WTC11 (cell line): Measurements from ENCODE around the gene PVALEF. TPM values are rescaled to one million over a fixed set of nuclear protein-coding genes. Genes with fewer than 3 reads are reported as not detected.

Experiments
- ATAC-seq: fragments of 200-7000 bp; cut with Tn5 transposase; 2 replicates; pipeline ENCODE4 v1.10.0; 2021; ENCODE audit warnings: mild to moderate bottlenecking, moderate library complexity
- CTCF ChIA-PET: fragments of 300-600 bp; sonication (Branson Sonifier 250); formaldehyde crosslinking; loops from one replicate; lab custom pipeline; 2021; ENCODE audit warnings: antibody characterized with exemption; lab: Charles Lee
- POLR2A ChIA-PET: fragments of 350-600 bp; sonication (Branson Sonifier 250); formaldehyde crosslinking; loops from one replicate; lab custom pipeline; 2021; ENCODE audit warnings: antibody characterized with exemption; lab: Charles Lee
- DNase-seq: peaks from one replicate; pipeline ENCODE4 v3.0.0; 2021; ENCODE audit warnings: low spot score
- H3K27ac Mint-ChIP-seq: 2 replicates; pipeline ENCODE4 v1.8.0; 2021; ENCODE audit warnings: mixed read lengths
- H3K27me3 Mint-ChIP-seq: 2 replicates; pipeline ENCODE4 v1.8.0; 2021; ENCODE audit warnings: low read depth, mild to moderate bottlenecking, moderate library complexity, mixed read lengths
- H3K36me3 Mint-ChIP-seq: 2 replicates; pipeline ENCODE4 v1.8.0; 2021; ENCODE audit warnings: mixed read lengths
- H3K4me1 Mint-ChIP-seq: 2 replicates; pipeline ENCODE4 v1.8.0; 2022; ENCODE audit warnings: mixed read lengths
- H3K4me3 Mint-ChIP-seq: 2 replicates; pipeline ENCODE4 v1.8.0; 2021; ENCODE audit warnings: mild to moderate bottlenecking, moderate library complexity, mixed read lengths
- H3K9me3 Mint-ChIP-seq: 2 replicates; pipeline ENCODE4 v1.8.0; 2021; ENCODE audit warnings: mixed read lengths
- ETV6 ChIP-seq: sonication (generic); formaldehyde crosslinking; IDR thresholded peaks from 2 replicates; pipeline ENCODE4 v1.8.1; 2022; ENCODE audit warnings: mild to moderate bottlenecking, missing genetic modification reagents
- FOXK1 ChIP-seq: sonication (generic); formaldehyde crosslinking; IDR thresholded peaks from 2 replicates; pipeline ENCODE4 v1.8.0; 2022; ENCODE audit warnings: mild to moderate bottlenecking, moderate library complexity, missing genetic modification reagents
- GRHL2 ChIP-seq: fragments of 250-450 bp; sonication (Bioruptor Pico); IDR thresholded peaks from 2 replicates; pipeline ENCODE4 v1.8.0; 2022; ENCODE audit warnings: mild to moderate bottlenecking, moderate library complexity; ENCODE audit not compliant: insufficient replicate concordance, severe bottlenecking
- GTF2I ChIP-seq: fragments of 250-450 bp; sonication (Bioruptor Pico); conservative IDR thresholded peaks from 2 replicates; pipeline ENCODE4 v1.4.0; 2021; ENCODE audit warnings: mild to moderate bottlenecking
- HMGA2 ChIP-seq: fragments of 250-450 bp; sonication (Bioruptor Pico); IDR thresholded peaks from 2 replicates; pipeline ENCODE4 v1.4.0; 2021; ENCODE audit warnings: mild to moderate bottlenecking, moderate library complexity
- IRF2 ChIP-seq: sonication (generic); formaldehyde crosslinking; IDR thresholded peaks from 2 replicates; pipeline ENCODE4 v1.8.0; 2022; ENCODE audit warnings: low read depth, missing genetic modification reagents, borderline replicate concordance
- MXD4 ChIP-seq: fragments of 250-450 bp; sonication (Bioruptor Pico); IDR thresholded peaks from 2 replicates; pipeline ENCODE4 v1.8.0; 2021; ENCODE audit warnings: mild to moderate bottlenecking, moderate library complexity, borderline replicate concordance
- NFATC4 ChIP-seq: fragments of 250-450 bp; sonication (Bioruptor Pico); IDR thresholded peaks from 2 replicates; pipeline ENCODE4 v1.9.0; 2021; ENCODE audit warnings: mild to moderate bottlenecking
- NFE2L1 ChIP-seq: sonication (generic); formaldehyde crosslinking; IDR thresholded peaks from 2 replicates; pipeline ENCODE4 v1.8.1; 2023; ENCODE audit warnings: missing genetic modification reagents
- NR1H2 ChIP-seq: sonication (generic); formaldehyde crosslinking; IDR thresholded peaks from 2 replicates; pipeline ENCODE4 v1.9.0; 2021; ENCODE audit warnings: mild to moderate bottlenecking, moderate library complexity, missing genetic modification reagents
- NR2C2 ChIP-seq: sonication (generic); formaldehyde crosslinking; IDR thresholded peaks from 2 replicates; pipeline ENCODE4 v1.8.0; 2022; ENCODE audit warnings: mild to moderate bottlenecking, missing genetic modification reagents
- SMAD4 ChIP-seq: sonication (generic); formaldehyde crosslinking; IDR thresholded peaks from 2 replicates; pipeline ENCODE4 v1.8.0; 2022; ENCODE audit warnings: mild to moderate bottlenecking, missing genetic modification reagents
- SP1 ChIP-seq: sonication (generic); formaldehyde crosslinking; conservative IDR thresholded peaks from 2 replicates; pipeline ENCODE4 v1.8.1; 2022; ENCODE audit warnings: missing genetic modification reagents
- TEAD1 ChIP-seq: sonication (generic); formaldehyde crosslinking; IDR thresholded peaks from 2 replicates; pipeline ENCODE4 v1.8.0; 2022; ENCODE audit warnings: mild to moderate bottlenecking, missing genetic modification reagents
- ZBTB21 ChIP-seq: sonication (generic); formaldehyde crosslinking; IDR thresholded peaks from 2 replicates; pipeline ENCODE4 v1.8.1; 2023; ENCODE audit warnings: mild to moderate bottlenecking, missing genetic modification reagents, borderline replicate concordance
- ZNF138 ChIP-seq: sonication (generic); formaldehyde crosslinking; conservative IDR thresholded peaks from 2 replicates; pipeline ENCODE4 v1.8.1; 2022; ENCODE audit warnings: mild to moderate bottlenecking, moderate library complexity, missing genetic modification reagents
- ZNF232 ChIP-seq: sonication (generic); formaldehyde crosslinking; IDR thresholded peaks from 2 replicates; pipeline ENCODE4 v1.8.0; 2022; ENCODE audit warnings: mild to moderate bottlenecking, missing genetic modification reagents
- ZNF317 ChIP-seq: sonication (generic); formaldehyde crosslinking; IDR thresholded peaks from 2 replicates; pipeline ENCODE4 v1.8.1; 2023; ENCODE audit warnings: low read depth, mild to moderate bottlenecking, moderate library complexity, missing genetic modification reagents, borderline replicate concordance
- ZNF416 ChIP-seq: fragments of 250-450 bp; sonication (Bioruptor Pico); IDR thresholded peaks from 2 replicates; pipeline ENCODE4 v1.9.0; 2021; ENCODE audit warnings: mild to moderate bottlenecking, inconsistent platforms
- ZNF671 ChIP-seq: fragments of 250-450 bp; sonication (Bioruptor Pico); IDR thresholded peaks from 2 replicates; pipeline ENCODE4 v1.8.0; 2021; ENCODE audit warnings: mild to moderate bottlenecking
- total RNA-seq: library from RNA; stranded (reverse); gene quantifications from 3 replicates; pipeline ENCODE4 v1.2.3, GENCODE V29; 2021
- TF ChIP-seq, protein P1 (sequence below): fragments of 250-450 bp; sonication (Bioruptor Pico); IDR thresholded peaks from 2 replicates; pipeline ENCODE4 v1.9.0; 2021; ENCODE audit warnings: mild to moderate bottlenecking
- TF ChIP-seq, protein P2 (sequence below): fragments of 250-450 bp; sonication (Bioruptor Pico); IDR thresholded peaks from 2 replicates; pipeline ENCODE4 v1.8.0; 2021; ENCODE audit warnings: mild to moderate bottlenecking
- TF ChIP-seq, protein P3 (sequence below): sonication (generic); formaldehyde crosslinking; IDR thresholded peaks from 2 replicates; pipeline ENCODE4 v1.8.1; 2022; ENCODE audit warnings: mild to moderate bottlenecking, missing genetic modification reagents, moderate library complexity, borderline replicate concordance
- TF ChIP-seq, protein P4 (sequence below): fragments of 250-450 bp; sonication (Bioruptor Pico); conservative IDR thresholded peaks from 2 replicates; pipeline ENCODE4 v1.9.0; 2021; ENCODE audit warnings: mild to moderate bottlenecking
- TF ChIP-seq, protein P5 (sequence below): sonication (generic); formaldehyde crosslinking; IDR thresholded peaks from 2 replicates; pipeline ENCODE4 v1.8.1; 2023; ENCODE audit warnings: mild to moderate bottlenecking, missing genetic modification reagents
- TF ChIP-seq, protein P6 (sequence below): sonication (generic); formaldehyde crosslinking; IDR thresholded peaks from 2 replicates; pipeline ENCODE4 v1.8.0; 2022; ENCODE audit warnings: mild to moderate bottlenecking, missing genetic modification reagents
- TF ChIP-seq, protein P7 (sequence below): sonication (generic); formaldehyde crosslinking; IDR thresholded peaks from 2 replicates; pipeline ENCODE4 v1.8.0; 2022; ENCODE audit warnings: mild to moderate bottlenecking, missing genetic modification reagents

The PVALEF gene
- total RNA-seq, 1 experiment from 2014 or later, result not detected

DNA sequence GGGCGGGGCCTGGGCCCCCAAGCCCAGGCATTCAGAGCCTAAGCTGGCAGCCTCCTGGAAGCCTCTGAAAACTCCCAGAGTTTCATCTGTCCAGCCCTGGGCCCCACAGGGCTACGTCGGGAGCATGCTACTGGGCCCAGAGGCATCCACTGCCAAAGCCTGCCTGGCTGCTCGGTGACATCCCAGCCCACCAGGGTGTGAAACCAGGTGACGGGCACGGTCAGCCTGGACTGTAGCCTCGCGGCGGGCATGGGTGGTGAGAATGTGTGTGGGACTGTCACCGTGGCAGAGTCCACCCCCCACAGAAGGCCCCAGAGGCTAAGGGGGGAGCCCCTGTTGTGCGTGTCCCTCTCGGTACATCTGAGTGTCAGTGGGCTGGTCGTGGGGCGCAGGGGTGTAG lies 26.3 kb downstream of the PVALEF start:
- DNase-seq (no peak), ATAC-seq (no peak)
- Mint-ChIP-seq H3K27me3 (no peaks in the 10 kb centered on the region), H3K4me3 (no peak overlapping the region), H3K36me3 (no peaks in the 10 kb centered on the region), H3K27ac (no peak overlapping the region), H3K9me3 (no peaks in the 10 kb centered on the region), H3K4me1 (no peaks in the 10 kb centered on the region)
- ChIA-PET POLR2A (no interaction called here), CTCF (interaction anchor here (1.2 kb wide), 1 partner anchor 49 kb away, joined by 5 read pairs; no protein-coding TSS in a partner anchor)
- TF ChIP-seq SP1 (CRISPR knock-in tag), result no peak
- no peak for TF ChIP-seq NR1H2 (CRISPR knock-in tag)
- TF ChIP-seq, protein P1, sequence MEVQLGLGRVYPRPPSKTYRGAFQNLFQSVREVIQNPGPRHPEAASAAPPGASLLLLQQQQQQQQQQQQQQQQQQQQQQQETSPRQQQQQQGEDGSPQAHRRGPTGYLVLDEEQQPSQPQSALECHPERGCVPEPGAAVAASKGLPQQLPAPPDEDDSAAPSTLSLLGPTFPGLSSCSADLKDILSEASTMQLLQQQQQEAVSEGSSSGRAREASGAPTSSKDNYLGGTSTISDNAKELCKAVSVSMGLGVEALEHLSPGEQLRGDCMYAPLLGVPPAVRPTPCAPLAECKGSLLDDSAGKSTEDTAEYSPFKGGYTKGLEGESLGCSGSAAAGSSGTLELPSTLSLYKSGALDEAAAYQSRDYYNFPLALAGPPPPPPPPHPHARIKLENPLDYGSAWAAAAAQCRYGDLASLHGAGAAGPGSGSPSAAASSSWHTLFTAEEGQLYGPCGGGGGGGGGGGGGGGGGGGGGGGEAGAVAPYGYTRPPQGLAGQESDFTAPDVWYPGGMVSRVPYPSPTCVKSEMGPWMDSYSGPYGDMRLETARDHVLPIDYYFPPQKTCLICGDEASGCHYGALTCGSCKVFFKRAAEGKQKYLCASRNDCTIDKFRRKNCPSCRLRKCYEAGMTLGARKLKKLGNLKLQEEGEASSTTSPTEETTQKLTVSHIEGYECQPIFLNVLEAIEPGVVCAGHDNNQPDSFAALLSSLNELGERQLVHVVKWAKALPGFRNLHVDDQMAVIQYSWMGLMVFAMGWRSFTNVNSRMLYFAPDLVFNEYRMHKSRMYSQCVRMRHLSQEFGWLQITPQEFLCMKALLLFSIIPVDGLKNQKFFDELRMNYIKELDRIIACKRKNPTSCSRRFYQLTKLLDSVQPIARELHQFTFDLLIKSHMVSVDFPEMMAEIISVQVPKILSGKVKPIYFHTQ (CRISPR knock-in tag), result no peak
- TF ChIP-seq ZNF317, result no peak
- no peak for TF ChIP-seq ETV6 (CRISPR knock-in tag)
- no peak for TF ChIP-seq ZNF416
- TF ChIP-seq TEAD1 (CRISPR knock-in tag), result no peak
- TF ChIP-seq, protein P2, sequence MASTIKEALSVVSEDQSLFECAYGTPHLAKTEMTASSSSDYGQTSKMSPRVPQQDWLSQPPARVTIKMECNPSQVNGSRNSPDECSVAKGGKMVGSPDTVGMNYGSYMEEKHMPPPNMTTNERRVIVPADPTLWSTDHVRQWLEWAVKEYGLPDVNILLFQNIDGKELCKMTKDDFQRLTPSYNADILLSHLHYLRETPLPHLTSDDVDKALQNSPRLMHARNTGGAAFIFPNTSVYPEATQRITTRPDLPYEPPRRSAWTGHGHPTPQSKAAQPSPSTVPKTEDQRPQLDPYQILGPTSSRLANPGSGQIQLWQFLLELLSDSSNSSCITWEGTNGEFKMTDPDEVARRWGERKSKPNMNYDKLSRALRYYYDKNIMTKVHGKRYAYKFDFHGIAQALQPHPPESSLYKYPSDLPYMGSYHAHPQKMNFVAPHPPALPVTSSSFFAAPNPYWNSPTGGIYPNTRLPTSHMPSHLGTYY (CRISPR knock-in tag), result no peak
- TF ChIP-seq, protein P3, sequence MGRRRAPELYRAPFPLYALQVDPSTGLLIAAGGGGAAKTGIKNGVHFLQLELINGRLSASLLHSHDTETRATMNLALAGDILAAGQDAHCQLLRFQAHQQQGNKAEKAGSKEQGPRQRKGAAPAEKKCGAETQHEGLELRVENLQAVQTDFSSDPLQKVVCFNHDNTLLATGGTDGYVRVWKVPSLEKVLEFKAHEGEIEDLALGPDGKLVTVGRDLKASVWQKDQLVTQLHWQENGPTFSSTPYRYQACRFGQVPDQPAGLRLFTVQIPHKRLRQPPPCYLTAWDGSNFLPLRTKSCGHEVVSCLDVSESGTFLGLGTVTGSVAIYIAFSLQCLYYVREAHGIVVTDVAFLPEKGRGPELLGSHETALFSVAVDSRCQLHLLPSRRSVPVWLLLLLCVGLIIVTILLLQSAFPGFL, result no peak
- TF ChIP-seq, protein P4, sequence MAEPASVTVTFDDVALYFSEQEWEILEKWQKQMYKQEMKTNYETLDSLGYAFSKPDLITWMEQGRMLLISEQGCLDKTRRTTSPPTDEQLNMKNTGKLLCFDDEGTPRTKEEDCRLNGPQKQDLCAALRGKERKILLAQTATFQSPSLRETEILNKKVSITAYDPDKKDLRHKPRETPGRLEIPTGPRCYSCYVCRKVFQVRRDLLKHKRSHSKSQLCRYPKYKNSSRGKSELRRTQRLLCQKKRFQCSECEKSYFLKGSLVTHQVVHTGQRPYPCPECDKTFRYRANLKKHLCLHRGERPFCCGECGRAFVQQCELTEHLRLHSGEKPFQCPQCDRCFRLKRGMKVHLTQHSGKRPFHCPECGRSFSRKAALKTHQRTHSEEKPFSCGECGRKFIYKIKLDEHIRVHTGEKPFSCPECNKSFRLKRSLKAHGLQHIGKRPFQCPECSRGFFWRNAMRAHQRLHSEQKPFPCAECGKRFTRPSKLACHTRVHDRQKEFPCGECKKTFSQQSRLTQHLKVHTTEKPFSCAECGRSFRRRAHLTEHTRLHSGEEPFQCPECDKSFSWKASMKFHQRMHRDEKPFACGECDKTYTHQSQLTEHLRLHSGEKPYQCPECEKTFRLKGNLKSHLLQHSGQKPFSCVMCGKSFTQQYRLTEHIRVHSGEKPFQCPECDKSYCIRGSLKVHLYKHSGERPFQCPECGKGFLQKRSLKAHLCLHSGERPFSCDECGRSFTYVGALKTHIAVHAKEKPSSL (CRISPR knock-in tag), result no peak

DNA sequence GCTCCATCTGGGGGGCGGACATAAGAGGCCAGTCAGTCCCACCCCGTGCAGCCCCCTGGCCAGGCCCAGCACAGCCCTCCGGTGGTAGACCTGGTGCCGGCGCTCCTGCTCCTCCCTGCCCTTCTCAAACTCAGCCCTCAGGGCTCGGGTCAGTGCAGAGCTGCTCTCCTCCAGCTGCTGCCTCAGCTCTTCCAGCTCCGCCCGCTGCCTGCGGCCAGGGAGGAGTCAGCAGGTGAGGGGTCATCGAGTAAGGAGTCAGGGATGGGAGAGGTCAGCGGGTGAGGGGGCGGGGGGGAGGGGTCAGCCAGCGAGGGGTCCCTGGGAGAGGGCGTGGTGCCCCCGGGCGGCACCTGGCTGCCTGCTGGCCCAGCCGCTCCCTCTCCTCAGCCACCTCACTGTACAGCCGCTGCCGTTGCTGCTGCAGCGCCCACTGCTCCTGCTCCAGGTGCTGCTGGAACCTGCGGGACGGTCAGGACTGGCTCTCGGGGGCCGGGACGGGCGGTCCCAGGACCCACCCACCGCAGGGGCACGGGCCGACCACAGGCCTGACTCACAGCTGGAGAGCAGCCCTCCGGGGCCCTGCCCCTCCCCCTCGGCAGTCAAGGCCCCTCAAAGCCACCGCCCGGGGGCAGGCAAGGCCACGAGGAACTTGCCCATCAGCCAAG lies 27.2 kb downstream of the PVALEF start:
- ChIA-PET CTCF (interaction anchor here (0.6 to 1.5 kb wide), 4 partner anchors 16 to 50 kb away, joined by 3 to 5 read pairs (median 3); partner anchors contain the start of genes NDUFAF8 and TEPSIN), POLR2A (no interaction called here)
- ATAC-seq, result peak; percentile 12; the same call in 1 of the 2 replicates
- no peak for TF ChIP-seq IRF2 (CRISPR knock-in tag)
- no peak for TF ChIP-seq ZNF138 (CRISPR knock-in tag)
- no peak for TF ChIP-seq NR2C2 (CRISPR knock-in tag)
- TF ChIP-seq MXD4 (CRISPR knock-in tag), result no peak
- no peak for TF ChIP-seq NFE2L1 (CRISPR knock-in tag)
- TF ChIP-seq HMGA2 (CRISPR knock-in tag), result no peak
- no peak for TF ChIP-seq FOXK1 (CRISPR knock-in tag)
- no peak for TF ChIP-seq SMAD4
- no peak for TF ChIP-seq GRHL2
- TF ChIP-seq, protein P5, sequence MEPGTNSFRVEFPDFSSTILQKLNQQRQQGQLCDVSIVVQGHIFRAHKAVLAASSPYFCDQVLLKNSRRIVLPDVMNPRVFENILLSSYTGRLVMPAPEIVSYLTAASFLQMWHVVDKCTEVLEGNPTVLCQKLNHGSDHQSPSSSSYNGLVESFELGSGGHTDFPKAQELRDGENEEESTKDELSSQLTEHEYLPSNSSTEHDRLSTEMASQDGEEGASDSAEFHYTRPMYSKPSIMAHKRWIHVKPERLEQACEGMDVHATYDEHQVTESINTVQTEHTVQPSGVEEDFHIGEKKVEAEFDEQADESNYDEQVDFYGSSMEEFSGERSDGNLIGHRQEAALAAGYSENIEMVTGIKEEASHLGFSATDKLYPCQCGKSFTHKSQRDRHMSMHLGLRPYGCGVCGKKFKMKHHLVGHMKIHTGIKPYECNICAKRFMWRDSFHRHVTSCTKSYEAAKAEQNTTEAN (CRISPR knock-in tag), result no peak
- TF ChIP-seq ZNF671 (CRISPR knock-in tag), result no peak
- no peak for TF ChIP-seq ZBTB21 (CRISPR knock-in tag)
- no peak for TF ChIP-seq NR1H2 (CRISPR knock-in tag)
- TF ChIP-seq, protein P6, sequence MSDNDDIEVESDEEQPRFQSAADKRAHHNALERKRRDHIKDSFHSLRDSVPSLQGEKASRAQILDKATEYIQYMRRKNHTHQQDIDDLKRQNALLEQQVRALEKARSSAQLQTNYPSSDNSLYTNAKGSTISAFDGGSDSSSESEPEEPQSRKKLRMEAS, result no peak
- TF ChIP-seq NFATC4, result no peak
- TF ChIP-seq, protein P7, sequence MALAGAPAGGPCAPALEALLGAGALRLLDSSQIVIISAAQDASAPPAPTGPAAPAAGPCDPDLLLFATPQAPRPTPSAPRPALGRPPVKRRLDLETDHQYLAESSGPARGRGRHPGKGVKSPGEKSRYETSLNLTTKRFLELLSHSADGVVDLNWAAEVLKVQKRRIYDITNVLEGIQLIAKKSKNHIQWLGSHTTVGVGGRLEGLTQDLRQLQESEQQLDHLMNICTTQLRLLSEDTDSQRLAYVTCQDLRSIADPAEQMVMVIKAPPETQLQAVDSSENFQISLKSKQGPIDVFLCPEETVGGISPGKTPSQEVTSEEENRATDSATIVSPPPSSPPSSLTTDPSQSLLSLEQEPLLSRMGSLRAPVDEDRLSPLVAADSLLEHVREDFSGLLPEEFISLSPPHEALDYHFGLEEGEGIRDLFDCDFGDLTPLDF (CRISPR knock-in tag), result no peak
- no peak for TF ChIP-seq ZNF232 (CRISPR knock-in tag)
- no peak for TF ChIP-seq GTF2I

More for the DNA sequence above, 27.2 kb downstream of the PVALEF start:
- H3K9me3 Mint-ChIP-seq, result no peaks in the 10 kb centered on the region
- H3K4me3 Mint-ChIP-seq, result no peak overlapping the region
- no peaks in the 10 kb centered on the region for H3K27me3 Mint-ChIP-seq
- no peaks in the 10 kb centered on the region for H3K4me1 Mint-ChIP-seq
- no peak overlapping the region for H3K27ac Mint-ChIP-seq
- DNase-seq, result no peak
- H3K36me3 Mint-ChIP-seq, result no peaks in the 10 kb centered on the region
